C4-2B (cell line): ENCODE measurements around the gene NLRP4.

ENCODE experiments used
- ZFX ChIP-seq: fragments of 450-650 bp; IDR thresholded peaks from 2 replicates; pipeline ENCODE4 v1.6.1; 2017
- TF ChIP-seq, protein P1 (sequence below): fragments of 450-650 bp; conservative IDR thresholded peaks from 2 replicates; pipeline ENCODE4 v1.5.1; 2017; ENCODE audit warnings: mild to moderate bottlenecking

DNA sequence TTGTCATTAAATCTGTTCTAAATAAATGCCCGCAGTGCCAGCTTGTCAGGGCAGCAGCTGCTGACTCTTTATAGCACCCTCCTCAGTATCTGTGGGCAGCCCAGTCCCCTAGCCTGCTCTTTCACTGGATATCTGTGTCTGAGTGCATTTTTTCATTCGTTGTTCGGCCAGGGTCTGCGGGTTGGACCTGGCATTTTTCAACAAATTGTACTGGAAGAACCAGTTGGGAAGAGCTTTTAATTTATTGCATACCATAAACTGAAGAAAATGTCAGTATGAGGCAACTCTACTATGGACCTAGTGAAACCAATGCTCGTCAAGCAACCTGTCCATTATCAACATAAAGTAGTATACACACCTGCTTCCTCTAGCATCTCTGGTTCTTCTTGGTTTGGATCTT is 87.2 kb downstream of the NLRP4 start:
- TF ChIP-seq, protein P1, sequence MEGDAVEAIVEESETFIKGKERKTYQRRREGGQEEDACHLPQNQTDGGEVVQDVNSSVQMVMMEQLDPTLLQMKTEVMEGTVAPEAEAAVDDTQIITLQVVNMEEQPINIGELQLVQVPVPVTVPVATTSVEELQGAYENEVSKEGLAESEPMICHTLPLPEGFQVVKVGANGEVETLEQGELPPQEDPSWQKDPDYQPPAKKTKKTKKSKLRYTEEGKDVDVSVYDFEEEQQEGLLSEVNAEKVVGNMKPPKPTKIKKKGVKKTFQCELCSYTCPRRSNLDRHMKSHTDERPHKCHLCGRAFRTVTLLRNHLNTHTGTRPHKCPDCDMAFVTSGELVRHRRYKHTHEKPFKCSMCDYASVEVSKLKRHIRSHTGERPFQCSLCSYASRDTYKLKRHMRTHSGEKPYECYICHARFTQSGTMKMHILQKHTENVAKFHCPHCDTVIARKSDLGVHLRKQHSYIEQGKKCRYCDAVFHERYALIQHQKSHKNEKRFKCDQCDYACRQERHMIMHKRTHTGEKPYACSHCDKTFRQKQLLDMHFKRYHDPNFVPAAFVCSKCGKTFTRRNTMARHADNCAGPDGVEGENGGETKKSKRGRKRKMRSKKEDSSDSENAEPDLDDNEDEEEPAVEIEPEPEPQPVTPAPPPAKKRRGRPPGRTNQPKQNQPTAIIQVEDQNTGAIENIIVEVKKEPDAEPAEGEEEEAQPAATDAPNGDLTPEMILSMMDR, result no peak
- TF ChIP-seq ZFX, result no peak
